HT-29 (cell line): Measurements from ENCODE around the gene POLR1A. TPM values are rescaled to one million over a fixed set of nuclear protein-coding genes. Genes with fewer than 3 reads are reported as not detected.

Experiments used
- DNase-seq: peaks from one replicate; pipeline ENCODE4 v3.0.0-alpha.2; 2015; ENCODE audit warnings: low spot score
- total RNA-seq: library from RNA; depleted of rRNA; stranded (reverse); fragments of >200 nt; shearing (Covaris generic); gene quantifications from 2 replicates; pipeline ENCODE4 v1.2.3, GENCODE V29; 2014

The POLR1A gene
- total RNA-seq, 1 experiment from 2014 or later: 23.8 TPM

DNA sequence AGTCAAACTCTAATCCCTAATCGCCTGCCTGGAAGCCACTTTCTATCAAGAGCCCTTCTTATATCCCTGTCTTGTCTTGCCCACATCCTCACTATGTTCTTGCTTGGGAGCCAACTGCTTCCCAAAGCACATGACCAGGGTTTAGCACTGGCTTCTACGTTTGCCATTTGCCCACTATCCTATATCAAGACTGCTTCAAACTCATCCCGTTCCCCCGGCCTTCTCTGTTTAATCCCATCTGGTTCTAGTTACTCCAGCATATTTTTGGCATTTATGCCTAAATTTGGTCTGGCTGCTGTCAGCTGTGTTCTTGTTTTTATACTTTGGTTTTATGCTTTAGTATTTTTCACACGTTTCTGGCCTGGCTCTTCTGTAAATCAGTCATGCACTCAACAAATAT lies 40.2 kb downstream of the POLR1A start:
- no peak for DNase-seq

DNA sequence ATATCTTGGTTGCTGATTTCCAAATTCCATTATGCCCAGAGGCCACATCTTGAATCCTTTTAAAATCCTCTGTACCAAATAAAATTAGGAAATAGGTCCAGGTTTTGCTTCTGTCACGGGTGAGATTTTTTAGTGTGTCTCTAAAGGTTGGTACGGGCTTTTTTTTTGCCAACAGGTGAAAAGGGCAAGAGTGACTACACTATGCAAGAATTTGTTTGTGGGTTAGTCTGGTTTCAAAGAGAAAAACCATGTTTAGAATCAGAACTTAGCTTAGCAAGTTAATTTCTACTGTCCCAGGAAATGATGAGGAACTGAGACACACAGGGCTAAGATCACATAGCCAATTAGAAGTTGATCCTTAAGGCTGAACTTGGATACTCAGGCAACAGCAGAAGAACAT lies 41.7 kb downstream of the POLR1A start:
- no peak for DNase-seq

DNA sequence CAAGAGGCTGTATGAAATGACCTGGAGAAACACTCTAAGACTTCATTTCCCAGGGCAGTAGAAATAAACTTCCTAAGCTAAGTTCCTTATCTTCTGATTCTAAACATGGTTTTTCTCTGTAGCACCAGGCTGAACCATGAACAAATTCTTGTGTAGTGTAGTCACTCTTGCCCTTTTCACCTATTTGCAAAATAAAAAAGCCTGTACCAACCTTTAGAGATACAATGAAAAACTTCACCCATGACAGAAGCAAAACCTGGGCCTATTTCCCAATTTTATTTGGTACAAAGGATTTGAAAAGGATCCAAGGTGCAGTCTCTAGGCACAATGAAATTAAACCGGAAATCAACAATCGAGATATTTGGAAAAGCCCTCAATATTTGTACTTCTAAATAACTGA lies 43.6 kb downstream of the POLR1A start:
- no peak for DNase-seq

DNA sequence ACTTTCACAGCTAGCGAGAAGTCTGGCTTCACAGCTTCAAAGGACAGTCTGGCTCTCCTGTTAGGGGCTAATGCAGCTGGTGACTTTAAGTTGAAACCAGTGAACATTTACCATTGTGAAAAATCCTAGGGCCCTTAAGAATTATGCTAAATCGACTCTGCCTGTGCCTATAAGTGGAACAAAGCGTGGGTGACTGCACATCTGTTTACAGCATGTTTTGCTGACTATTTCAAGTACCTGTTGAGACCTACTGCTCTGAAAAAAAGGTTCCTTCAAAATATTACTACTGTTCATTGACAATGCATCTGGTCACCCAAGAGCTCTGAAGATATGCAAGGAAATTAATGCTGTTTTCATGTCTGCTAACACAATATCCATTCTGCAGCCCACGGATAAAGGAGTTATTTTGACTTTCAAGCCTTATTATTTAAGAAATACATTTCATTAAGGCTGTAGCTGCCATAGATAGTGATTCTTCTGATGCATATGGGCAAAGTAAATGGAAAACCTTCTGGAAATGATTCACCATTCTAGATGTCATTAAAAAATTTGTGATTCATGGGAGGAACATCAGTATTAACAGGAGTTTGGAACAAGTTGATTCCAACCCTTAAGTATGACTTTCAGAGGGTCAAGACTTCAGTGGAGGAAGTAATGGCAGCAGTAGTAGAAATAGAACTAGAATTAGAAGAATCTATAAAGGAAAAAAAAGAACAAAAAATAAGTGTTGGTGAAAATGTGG lies 48.9 kb downstream of the POLR1A start:
- no peak for DNase-seq

DNA sequence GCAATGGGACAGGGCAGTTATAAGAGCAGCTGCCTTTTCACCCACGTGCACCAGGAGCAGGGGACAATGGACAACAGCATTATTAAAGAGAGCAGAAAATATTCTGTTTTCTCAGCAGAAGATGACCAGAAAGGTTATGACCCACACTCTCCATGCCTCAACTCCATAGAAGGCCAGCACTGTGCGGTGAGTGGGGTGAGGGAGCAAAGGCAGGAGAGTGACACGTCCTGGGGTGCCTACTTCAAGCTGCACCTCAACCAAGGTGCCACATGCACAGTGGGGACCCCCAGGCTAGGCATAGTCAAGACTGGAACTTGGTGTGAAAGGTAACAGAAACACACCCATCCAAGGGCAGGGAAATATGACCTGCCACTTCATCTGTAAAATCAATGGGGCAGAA lies 50.4 kb downstream of the POLR1A start:
- DNase-seq: no peak

DNA sequence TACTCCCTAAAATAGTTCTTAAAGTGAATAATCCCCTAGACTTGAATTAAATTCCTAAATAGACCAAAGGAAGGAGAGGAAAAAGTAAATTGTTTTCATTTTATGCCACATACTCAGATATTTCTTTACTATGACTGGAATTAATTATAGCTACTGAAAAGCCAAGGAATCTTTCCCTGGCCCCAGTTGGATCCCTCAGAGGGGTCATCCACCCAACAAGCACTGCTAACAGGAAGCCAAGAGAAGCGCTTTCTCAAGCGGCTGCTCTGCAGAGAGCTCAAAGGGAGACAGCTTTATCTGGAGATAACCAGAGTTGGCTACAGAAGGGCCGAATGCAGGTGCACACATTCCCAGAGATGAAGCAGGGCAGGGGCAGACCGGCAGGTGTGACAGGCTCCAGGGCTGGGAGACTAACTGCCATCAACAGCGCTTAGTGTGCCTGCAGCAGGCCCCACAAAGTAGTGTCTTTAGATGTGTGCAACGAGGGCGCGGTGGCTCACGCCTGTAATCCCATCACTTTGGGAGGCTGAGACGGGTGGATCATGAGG lies 51.1 kb downstream of the POLR1A start:
- DNase-seq: no peak

DNA sequence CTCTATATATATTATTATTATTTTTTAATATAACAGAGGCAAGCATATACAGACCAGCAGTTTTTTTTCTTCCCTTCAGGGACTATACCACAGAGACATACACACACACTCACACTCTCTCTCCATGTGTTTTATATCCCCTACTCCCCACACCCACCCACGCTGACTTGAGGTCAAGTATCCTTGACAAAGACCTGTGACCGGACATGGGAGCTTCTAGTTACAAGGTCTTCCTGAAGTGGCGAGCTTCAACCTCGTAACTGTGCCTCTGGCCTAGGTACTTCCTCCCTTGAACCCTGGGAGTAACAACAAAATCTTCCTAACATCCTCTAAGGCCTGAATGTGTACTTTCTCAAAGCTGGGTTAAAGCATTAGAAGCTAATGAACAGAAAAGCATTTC lies 52.5 kb downstream of the POLR1A start:
- DNase-seq: no peak

DNA sequence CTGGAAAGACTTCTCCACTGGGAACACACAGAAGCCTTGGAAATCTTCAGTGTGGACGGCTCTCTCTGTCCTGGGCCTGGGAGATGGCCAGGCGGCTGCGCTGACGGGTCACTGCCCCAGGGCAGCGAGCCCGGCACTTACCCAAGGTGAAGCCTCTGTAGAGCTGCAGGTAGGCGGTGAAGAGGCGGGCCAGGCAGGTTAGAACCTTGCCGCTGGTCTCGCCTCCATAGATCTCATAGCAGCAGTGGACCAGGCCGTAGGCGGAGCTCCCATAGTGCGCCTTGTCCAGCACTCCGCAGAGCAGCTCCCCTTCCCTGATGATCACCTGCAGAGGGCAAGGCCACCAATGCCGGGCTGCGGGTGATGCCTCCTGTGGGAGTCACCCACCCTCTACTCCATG lies 53.0 kb downstream of the POLR1A start:
- no peak for DNase-seq

DNA sequence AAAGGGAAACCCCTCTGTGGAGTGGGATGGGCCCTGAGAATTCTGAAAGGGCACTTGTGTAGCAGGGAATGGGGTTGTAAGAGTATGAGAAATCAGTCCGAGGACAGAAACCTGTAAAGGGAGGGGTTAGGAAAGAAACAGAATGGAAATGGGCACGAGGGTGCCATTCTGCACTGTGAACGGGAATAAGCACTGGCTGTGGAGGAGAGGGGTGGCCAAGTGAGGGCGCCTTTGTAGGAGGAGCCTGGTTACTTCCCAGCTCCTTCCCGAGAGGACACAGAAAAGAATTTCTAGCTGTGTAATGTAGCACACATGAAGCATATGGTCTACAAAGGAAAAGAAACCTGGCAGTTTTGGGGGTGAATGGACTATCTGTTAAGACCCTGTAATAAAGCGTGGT lies 53.4 kb downstream of the POLR1A start:
- no peak for DNase-seq

DNA sequence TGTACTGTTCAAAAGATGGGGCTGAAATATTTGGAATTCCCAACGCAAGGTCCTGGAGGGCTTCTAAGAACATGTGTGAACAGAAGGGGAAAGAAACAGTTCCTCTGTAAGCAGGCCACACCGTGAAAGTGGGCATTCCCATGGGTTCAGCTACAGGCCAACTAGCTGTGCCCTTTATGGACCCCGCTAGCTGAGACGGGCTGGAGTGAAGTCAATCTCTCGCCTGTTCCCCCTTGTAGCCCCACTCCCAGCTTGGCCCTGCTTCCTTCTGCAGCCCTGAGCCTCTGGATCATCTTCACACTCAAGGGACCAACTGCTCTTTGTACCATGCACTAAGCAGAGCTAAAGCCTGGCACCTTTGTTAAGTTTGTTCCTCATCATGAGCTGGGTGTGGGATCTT lies 55.4 kb downstream of the POLR1A start:
- no peak for DNase-seq

DNA sequence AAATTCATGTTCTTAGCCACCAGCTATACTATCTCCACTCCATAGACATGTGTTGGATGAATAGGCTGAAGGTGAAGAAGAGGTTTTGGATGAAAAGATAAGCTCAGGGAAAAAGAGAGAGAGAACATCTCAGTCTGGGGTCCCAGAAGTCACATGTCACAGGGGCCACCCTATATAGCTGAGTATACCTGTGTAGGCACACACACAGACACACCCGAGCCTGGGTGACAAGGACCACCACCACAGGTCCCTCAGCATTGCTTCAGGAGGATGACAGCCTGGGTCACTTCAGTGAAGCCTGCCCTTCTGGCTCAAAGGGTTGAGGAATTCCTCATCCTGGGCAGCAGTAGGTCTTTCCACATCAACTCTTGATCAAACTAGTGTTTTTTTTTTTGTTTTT lies 56.2 kb downstream of the POLR1A start:
- no peak for DNase-seq

DNA sequence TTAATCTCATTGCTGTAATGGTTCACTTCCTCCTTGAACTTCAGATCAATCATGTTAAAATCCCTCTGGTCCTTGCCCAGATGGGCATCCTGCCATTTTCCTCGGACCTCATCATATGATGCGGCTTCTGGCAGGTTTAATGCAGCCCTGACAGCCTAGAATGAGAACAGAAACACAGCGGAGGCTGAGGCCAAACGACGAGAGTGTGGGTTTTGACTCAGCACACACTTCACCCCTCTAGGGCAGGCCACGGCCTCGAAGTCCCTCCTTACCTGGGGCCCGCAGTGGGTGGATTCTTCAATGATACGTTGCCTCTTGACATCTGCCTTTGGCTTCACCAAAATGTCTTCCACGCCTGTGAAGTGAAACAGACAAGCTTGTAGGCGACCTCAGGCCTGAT lies 56.8 kb downstream of the POLR1A start:
- DNase-seq: no peak

DNA sequence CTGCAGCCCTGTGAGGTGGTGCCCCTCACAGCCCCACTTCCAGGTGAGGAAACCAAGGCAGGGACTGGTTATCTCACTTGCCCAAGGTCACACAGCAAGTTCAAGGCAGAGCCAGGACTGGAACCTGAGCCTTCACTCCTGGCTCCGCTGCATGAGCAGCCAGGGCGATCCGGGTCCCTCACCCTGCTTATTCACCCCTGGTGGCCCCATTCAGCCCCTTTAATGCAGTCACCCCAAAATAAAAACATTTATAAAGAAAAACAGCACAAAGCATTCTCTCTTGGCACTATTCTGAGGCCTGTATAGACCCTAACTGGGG lies 57.3 kb downstream of the POLR1A start:
- DNase-seq: no peak

DNA sequence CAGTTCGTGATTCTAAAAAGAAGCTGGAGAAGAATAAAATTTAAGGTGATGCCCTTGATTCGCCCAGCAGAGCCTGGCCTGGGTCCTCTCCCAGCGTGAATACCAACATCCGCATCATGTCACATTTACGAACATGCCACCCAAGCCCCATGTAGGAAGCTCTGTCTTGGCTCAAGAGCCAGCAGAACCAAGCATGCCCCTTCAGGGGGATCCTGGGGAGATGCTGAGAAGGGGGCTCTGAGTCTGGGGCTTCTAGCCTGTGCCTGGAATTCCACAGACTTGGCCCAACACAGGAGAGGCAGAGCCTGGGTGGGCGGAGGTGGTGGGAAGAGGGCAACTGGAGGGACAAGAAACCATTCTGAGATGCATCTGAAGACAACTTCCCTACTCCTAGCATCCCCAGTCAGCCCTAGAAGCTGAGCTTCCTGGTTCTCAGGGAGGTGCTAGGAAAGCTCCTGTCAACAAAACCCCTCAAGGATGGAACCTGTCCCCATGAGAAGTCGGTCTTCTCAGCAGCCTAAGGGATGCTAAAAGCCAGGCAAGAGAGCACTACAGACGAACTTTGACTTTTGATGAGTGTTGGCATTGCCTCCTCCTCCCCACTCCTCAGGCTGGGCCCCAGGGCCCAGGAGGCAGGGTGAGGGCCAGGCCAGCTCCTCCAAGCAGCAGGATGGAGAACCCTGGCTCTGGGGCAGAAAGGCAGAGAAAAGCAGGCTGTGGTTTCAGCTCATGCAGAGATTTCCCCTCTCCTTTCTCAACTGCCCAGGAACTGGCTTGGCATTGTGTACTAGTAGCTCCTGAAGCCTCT lies 57.9 kb downstream of the POLR1A start:
- no peak for DNase-seq

DNA sequence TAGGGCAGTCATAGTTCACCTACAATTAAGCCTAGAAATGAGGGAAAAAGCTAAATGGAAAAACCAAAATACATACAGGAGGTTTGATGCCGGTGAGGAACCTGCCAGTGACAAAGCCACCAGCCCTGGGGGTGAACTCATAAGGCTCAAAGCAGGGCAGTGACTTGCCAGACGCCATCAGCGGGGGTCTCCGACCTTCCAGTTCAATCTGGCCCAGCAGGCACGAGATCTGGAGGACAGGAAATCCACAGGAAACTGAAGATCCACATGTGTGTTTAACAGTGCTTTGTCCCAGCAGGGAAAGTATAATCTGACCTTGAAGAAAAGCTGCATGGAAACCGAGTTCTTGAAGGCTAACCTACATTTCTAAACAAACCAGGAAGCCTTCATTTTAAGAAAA lies 60.1 kb downstream of the POLR1A start:
- no peak for DNase-seq

DNA sequence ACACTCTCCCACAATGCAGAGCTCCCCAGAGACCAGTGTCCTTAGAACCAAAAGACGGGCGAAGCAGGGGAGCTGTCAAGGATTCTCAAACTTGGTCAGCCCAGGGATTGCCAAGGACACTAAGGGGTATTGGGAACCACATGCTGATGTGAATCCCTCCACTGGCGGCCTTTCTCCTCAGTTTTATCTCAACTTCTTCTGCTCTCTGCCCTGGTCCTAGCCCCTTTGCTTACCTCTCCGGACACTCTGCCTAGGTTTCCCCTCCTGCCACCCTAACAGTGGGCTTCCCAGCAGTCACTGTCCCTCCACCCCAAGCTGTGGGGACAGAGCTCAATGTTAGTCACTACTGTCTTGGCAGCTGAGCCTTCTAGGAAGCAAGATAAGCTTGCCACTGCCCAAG lies 61.1 kb downstream of the POLR1A start:
- DNase-seq: no peak

DNA sequence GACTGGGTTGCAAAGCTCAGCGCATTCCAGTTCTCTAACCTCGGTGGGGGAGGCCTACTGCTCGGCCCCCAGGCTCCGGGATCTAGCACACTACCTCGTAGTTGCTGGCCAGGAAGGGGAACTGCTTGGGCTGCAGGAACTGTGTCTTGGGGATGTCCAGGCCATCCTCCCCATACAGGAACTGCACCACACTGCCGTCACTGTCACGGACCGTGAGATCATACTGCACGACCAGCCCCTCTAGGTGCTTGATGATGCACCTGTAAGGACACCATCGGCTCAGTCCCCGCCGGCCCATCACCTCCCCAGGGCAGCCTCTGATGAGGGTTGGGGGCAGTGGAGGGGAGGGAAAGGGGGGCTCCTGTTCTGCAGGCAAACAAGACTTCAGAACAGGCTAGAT lies 61.6 kb downstream of the POLR1A start:
- DNase-seq: no peak

DNA sequence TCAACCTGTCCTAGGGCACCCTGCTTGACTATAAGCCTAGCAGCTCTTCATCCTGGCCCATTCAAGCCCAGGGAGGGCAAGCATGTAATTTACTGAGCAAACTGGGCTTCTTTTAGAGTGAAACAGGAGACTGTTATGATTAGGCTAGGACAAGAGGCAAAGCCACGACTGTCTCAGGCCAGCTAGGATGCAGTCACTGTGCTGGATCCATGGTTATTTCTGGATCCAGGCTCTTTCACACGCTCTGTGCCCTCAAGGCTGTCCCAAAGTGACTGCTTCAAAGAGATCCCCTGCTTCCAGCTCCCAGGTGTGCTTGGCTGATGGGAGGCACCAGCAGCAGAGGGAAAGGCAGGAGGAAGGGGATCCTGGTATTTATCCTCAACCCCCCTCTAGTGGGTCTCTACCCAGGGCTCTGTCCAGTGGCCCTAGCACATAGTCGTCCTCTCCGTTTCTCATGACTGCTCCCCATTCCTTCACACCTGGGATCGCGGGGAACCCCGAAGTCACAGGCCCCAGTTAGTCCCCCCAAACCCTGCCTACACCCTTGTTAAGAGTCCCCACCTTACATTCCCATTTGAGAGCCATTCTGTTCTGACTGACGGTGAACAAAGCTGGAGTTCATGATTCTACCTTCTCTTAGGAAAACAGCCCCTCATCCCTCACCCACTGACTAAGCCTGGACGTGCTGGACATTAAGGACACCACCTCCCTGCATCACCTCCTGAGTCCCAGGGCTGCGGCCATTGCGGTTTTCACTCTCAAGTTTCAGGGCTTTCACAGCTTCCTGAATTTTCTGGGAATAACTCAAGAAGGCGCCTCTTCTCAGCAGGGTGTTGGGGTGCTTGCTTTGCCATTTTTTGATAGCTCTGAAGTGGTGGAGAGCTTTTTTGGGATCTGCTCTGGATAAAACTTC lies 63.2 kb downstream of the POLR1A start:
- DNase-seq: no peak

DNA sequence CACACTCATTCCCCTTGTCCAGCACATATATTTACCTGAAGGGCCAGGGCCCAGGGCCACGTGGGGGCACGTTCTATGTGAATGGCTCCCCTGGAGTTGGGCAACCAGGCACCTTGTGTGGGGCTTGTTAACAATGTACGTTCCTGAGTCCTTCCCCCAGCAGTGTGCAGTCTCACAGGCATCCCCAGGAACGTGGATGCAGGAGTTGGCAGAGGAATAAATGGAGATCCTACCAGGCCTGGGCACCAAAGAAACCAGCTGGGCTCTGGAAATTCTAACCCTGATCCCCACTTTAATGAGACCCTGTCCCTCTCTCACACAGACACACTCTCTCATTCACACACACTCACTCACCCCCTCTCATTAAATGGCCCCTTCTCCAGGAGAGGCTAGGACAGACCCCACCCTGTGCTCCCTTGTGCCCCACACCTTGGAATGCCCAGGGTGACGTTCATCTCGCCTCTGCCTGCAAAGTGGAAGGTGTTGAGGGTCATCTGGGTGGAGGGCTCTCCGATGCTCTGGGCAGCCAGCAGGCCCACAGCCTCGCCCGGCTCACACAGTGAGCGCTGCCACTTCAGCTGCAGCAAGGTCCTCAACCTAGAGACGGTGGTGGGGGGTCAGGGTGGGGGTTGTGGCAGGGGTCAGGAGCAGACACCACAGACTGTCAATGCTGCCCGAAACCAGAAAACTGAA lies 65.6 kb downstream of the POLR1A start:
- DNase-seq: no peak

DNA sequence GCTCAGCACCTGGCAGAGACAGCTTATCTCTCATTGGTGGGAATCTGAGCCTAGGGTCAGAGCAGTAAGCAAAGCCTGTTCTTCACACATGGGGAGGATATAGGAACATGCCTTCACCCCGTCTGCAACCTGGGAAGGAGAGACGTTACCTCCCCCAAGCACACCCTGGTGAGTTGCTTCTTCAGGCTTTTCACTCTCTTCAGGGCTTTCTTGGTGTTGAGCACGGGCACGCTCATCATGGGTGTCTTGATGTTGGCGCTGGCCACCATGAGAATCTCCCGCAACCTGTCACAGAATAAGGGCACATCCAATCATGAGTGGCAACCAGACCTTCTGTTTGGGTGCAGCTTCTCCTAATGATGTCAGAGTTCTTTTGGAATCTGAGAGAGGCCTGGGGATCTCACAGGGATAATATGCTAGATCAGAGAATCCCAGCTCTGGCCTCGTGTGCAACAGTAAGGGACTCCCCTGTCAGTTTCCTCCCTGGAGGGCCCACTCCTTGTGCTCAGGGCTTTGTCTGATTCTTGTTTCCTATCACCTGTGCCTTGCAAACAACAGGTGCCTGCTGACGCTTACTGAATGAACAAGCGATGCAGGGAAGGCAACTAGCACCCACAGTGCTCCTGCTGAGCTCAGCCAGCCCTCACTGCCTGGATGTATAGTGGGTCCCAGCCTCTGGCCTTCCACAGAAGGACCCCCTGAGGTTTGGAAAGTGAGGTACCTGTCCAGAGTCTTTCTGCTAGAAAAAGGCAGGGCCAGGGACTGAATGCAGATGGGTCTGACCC lies 66.3 kb downstream of the POLR1A start:
- no peak for DNase-seq
